NOMO-1 treated with dmso at 0.1 percent for 144 hours (cell line): ENCODE data around the gene SOCS3.

Source experiments
- DNase-seq: peaks from one replicate; lab custom pipeline; 2025; ENCODE audit not compliant: unreplicated experiment; lab: John Stamatoyannopoulos, UW

SOCS3 gene

GRCh38 chr17:78353834-78354233 lies 6.0 kb downstream of the SOCS3 start:
- no peak for DNase-seq

- no peak for DNase-seq
Observed at GRCh38 chr17:78351449-78352006, 8.3 kb downstream of the SOCS3 start.

- no peak for DNase-seq
Observed at GRCh38 chr17:78349891-78350642, 9.8 kb downstream of the SOCS3 start.

- no peak for DNase-seq
Observed at GRCh38 chr17:78348055-78348770, 11.7 kb downstream of the SOCS3 start.

- DNase-seq: no peak
Observed at GRCh38 chr17:78347453-78347852, 12.4 kb downstream of the SOCS3 start.

GRCh38 chr17:78346605-78347250 lies 13.1 kb downstream of the SOCS3 start:
- no peak for DNase-seq

- no peak for DNase-seq
Observed at GRCh38 chr17:78345791-78346494, 13.9 kb downstream of the SOCS3 start.

GRCh38 chr17:78345172-78345571 lies 14.7 kb downstream of the SOCS3 start:
- DNase-seq: no peak

GRCh38 chr17:78344666-78345065 lies 15.2 kb downstream of the SOCS3 start:
- DNase-seq: no peak

GRCh38 chr17:78343543-78344201 lies 16.2 kb downstream of the SOCS3 start:
- no peak for DNase-seq

- no peak for DNase-seq
Observed at GRCh38 chr17:78343187-78343542, 16.7 kb downstream of the SOCS3 start.

GRCh38 chr17:78342449-78343186 lies 17.3 kb downstream of the SOCS3 start:
- DNase-seq: no peak

GRCh38 chr17:78341559-78342448 lies 18.1 kb downstream of the SOCS3 start:
- DNase-seq: no peak

- DNase-seq: no peak
Observed at GRCh38 chr17:78340183-78340955, 19.5 kb downstream of the SOCS3 start.

GRCh38 chr17:78338486-78339259 lies 21.2 kb downstream of the SOCS3 start:
- DNase-seq: no peak

- DNase-seq: peak; percentile 54
Observed at GRCh38 chr17:78337244-78338109, 22.4 kb downstream of the SOCS3 start.

GRCh38 chr17:78335209-78335608 lies 24.7 kb downstream of the SOCS3 start:
- DNase-seq: no peak
